Spleen (tissue), 11 donors: Measurements from ENCODE around the gene PARD3. TPM values are rescaled to one million over a fixed set of nuclear protein-coding genes. Genes with fewer than 3 reads are reported as not detected.

Experiments
- DNase-seq: peaks from one replicate; pipeline ENCODE4 v3.0.0-alpha.2; 2020
- H3K27ac ChIP-seq, 8 donors: fragments of 200-600 bp; sonication (generic) in 7 of 8; 1 replicate in 4 of 8; 2 replicates in 4 of 8; pipeline versions ENCODE4 v1.5.0 to v1.8.0; 2016 to 2021; ENCODE audit warnings: inconsistent platforms in 4 of 8, mild to moderate bottlenecking in 4 of 8, moderate library complexity in 1 of 8
- H3K27me3 ChIP-seq, 7 donors: fragments of 200-600 bp; sonication (generic) in 6 of 7; replicated peaks in 1 of 7; 1 replicate in 4 of 7; 2 replicates in 3 of 7; pipeline versions ENCODE4 v1.5.0 to v1.8.0; 2016 to 2021; ENCODE audit warnings: inconsistent platforms in 3 of 7, mild to moderate bottlenecking in 1 of 7
- H3K36me3 ChIP-seq, 6 donors: fragments of 200-600 bp; sonication (generic) in 5 of 6; 1 replicate in 4 of 6; 2 replicates in 2 of 6; pipeline versions ENCODE4 v1.5.0 to v1.8.0; 2016 to 2021; ENCODE audit warnings: inconsistent platforms in 2 of 6
- H3K4me1 ChIP-seq, 6 donors: fragments of 200-600 bp; sonication (generic) in 5 of 6; 1 replicate in 3 of 6; 2 replicates in 3 of 6; pipeline versions ENCODE4 v1.5.0 to v1.8.0; 2016 to 2021; ENCODE audit warnings: inconsistent platforms in 3 of 6
- H3K4me3 ChIP-seq, 8 donors: fragments of 200-600 bp; sonication (generic) in 7 of 8; 1 replicate in 4 of 8; 2 replicates in 4 of 8; pipeline versions ENCODE4 v1.5.0 to v1.8.0; 2016 to 2021; ENCODE audit warnings: inconsistent platforms in 4 of 8, mild to moderate bottlenecking in 4 of 8, moderate library complexity in 2 of 8
- H3K9me3 ChIP-seq, 8 donors: fragments of 200-600 bp; sonication (generic) in 7 of 8; 1 replicate in 4 of 8; 2 replicates in 4 of 8; pipeline versions ENCODE4 v1.5.0 to v1.8.0; 2016 to 2021; ENCODE audit warnings: inconsistent platforms in 4 of 8
- CTCF ChIP-seq, 11 experiments: fragments of 200-600 bp in 7 of 11; fragments of 450-650 bp in 4 of 11; sonication (generic) in 4 of 11; IDR thresholded peaks in 8 of 11; conservative IDR thresholded peaks in 3 of 11; 1 replicate in 7 of 11; 2 replicates in 4 of 11; pipeline versions ENCODE4 v1.4.0 to v1.8.0; 2016 to 2021; ENCODE audit warnings: antibody characterized with exemption in 11 of 11, inconsistent platforms in 4 of 11, mild to moderate bottlenecking in 1 of 11
- POLR2A ChIP-seq, 3 donors: fragments of 450-650 bp; IDR thresholded peaks; one replicate each; pipeline ENCODE4 v1.5.1; 2017; ENCODE audit warnings: antibody characterized with exemption in 3 of 3, mild to moderate bottlenecking in 1 of 3
- POLR2AphosphoS5 ChIP-seq, 3 donors: sonication (generic); formaldehyde crosslinking; IDR thresholded peaks; one replicate each; pipeline ENCODE4 v1.5.1; 2017; ENCODE audit warnings: antibody characterized with exemption in 3 of 3
- WGBS, 5 donors: extraction: QIAGEN DNeasy Blood & Tissue Kit in 3 of 5; methylation state at CpG; one replicate each; pipeline versions ENCODE4 v1.1.5 to v1.1.7; 2013 to 2018; 5-methylcytosine and 5-hydroxymethylcytosine counted together
- intact Hi-C: fragments of 100-400 bp; cut with DNase I; formaldehyde crosslinking; loops from one replicate; pipeline ENCODE4 v1.15.0; 2023; ENCODE audit warnings: low total_unique reads
- polyA plus RNA-seq, 3 donors: library from polyadenylated mRNA; stranded (reverse); fragments of 200-250 nt; gene quantifications; one replicate each; pipeline ENCODE4 v1.2.1, GENCODE V29; 2013
- total RNA-seq, 7 donors: library from RNA; depleted of rRNA in 3 of 7; stranded (reverse); fragments of >200 nt in 3 of 7; fragmentation: NEBNext Ultra II Directional in 4 of 7; extraction: Animal tissue kit (Norgen Biotek cat#: 25700) in 4 of 7; gene quantifications; one replicate each; pipeline versions ENCODE4 v1.1.0 to v1.2.1, GENCODE V29; 2016 to 2021
- donor health status: healthy with polysubstance abuse.
- donor health status: DM: no; HTN: no; CAD: no; lungs with moderate emphysema.
- donor health status: DM: no; HTN: no; CAD: no.
- donor health status: Bipolar disorder and iron deficiency.
- donor health status: healthy.
- donor health status: DM: no; HTN: no; CAD: no.
- donor health status: DM: yes; HTN: yes; CAD: no.

PARD3 gene
- total and polyA plus RNA-seq, 10 donors = 2.8 to 18.9 (median 10.8) TPM

DNA sequence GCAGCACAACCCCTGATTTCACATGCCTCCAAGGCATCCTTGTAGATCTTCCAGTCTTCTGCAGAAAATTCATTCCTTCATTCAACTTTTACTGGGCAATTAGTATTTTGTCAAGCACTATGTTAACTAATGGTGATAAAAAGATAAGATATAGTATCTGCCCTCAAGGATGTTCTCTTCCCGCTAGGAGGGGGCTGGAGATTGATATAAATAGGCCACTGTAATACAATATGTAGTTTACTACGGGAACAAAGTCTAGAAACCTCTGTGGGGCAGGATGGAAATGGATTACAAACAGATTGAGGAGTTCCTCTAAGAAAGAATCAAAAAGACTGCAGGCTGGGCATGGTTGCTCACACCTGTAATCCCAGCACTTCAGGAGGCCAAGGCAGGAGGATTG, 10.3 kb upstream of the PARD3 start:
- peaks cover 0 to 16% (median 0%) of the 10 kb centered on the region in 7 donors for H3K27me3 ChIP-seq
- no peaks in the 10 kb centered on the region for H3K4me1 ChIP-seq
- H3K4me3 ChIP-seq = no peak overlapping the region
- intact Hi-C loops = no loop called here
- TF ChIP-seq POLR2AphosphoS5 (IDR thresholded peaks at IDR 0.05) = no peak
- no peak for TF ChIP-seq POLR2A (IDR thresholded peaks at IDR 0.05)
- no peak for TF ChIP-seq CTCF (IDR thresholded peaks at IDR 0.05 in 8 of 11, conservative IDR thresholded peaks at IDR 0.05 in 3 of 11)
- no peaks in the 10 kb centered on the region for H3K36me3 ChIP-seq
- H3K9me3 ChIP-seq = no peaks in the 10 kb centered on the region
- 56 to 95% (median 83%) methylated on average over 2 of the region's 2 CpGs for WGBS, 5 donors
- DNase-seq = no peak
- no peak overlapping the region for H3K27ac ChIP-seq

GRCh38 chr10:34824870-34825269, 9.8 kb upstream of the PARD3 start:
- H3K4me3 ChIP-seq = no peak overlapping the region
- no peak for TF ChIP-seq POLR2A (IDR thresholded peaks at IDR 0.05)
- no peak for TF ChIP-seq POLR2AphosphoS5 (IDR thresholded peaks at IDR 0.05)
- TF ChIP-seq CTCF (IDR thresholded peaks at IDR 0.05 in 8 of 11, conservative IDR thresholded peaks at IDR 0.05 in 3 of 11) = no peak
- no peaks in the 10 kb centered on the region for H3K4me1 ChIP-seq
- no peak overlapping the region for H3K27ac ChIP-seq
- no peaks in the 10 kb centered on the region for H3K9me3 ChIP-seq
- no peaks in the 10 kb centered on the region for H3K36me3 ChIP-seq
- intact Hi-C loops = no loop called here
- peaks cover 0 to 22% (median 0%) of the 10 kb centered on the region in 7 donors for H3K27me3 ChIP-seq
- no peak for DNase-seq
- WGBS, 5 donors = 49 to 61% (median 58%) methylated on average over 2 of the region's 2 CpGs

DNA sequence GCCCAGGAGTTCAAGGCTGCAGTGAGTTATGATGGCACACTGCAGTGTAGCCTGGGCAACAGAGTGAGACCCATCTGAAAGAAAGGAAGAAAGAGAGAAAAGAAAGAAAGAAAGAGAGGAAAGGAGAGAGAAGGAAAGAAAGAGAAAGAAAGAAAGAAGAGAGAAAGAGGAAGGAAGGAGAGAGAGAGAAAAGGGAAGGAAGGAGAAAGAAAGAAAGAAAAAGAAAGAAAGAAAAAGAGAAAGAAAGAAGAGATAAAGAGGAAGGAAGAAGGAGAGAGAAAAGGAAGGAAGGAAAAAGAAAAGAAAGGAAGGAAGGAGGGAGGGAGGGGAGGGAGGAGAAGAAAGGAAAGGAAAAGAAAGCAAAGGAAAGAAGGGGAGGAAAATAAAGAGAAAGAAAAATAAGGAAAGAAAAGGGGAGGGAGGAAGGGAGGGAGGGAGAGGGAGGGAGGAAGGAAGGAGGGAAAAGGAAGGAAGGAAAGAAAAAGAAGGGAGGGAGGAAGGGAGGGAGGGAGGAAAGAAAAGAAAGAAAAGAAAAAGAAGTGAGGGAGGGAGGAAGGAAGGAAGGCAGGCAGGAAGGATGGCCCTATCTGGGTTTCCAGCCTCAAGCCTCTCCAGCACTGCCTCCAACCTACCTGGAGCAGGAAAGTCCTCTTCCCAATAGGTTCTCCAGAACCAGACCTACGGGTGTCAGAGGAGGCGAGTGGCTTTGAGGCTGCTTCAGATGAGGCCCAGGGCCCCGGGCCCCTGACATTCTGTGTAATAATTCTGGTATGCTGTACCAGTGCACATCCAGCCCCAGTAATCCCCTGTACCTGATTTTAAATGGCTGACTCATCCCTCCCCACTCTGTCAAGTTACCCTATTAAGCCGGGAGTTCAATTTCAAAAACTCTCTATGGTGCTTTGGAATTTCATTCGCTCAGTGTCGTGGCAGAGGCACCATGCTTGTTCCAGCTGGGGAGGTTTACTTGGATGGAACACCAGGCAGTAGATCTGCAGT, 6.8 kb upstream of the PARD3 start:
- Histone ChIP-seq H3K27ac (no peak overlapping the region), H3K4me1 (peaks cover 0 to 1% (median 0%) of the 10 kb centered on the region in 6 donors), H3K9me3 (no peaks in the 10 kb centered on the region), H3K4me3 (no peak overlapping the region), H3K27me3 (peaks cover 0 to 46% (median 0%) of the 10 kb centered on the region in 7 donors), H3K36me3 (no peaks in the 10 kb centered on the region)
- WGBS, 5 donors = 84 to 95% (median 89%) methylated on average over 6 of the region's 6 CpGs
- DNase-seq = no peak
- intact Hi-C loops = no loop called here
- TF ChIP-seq CTCF (IDR thresholded peaks at IDR 0.05 in 8 of 11, conservative IDR thresholded peaks at IDR 0.05 in 3 of 11) (no peak), POLR2AphosphoS5 (IDR thresholded peaks at IDR 0.05) (no peak), POLR2A (IDR thresholded peaks at IDR 0.05) (no peak)

- no peak for TF ChIP-seq CTCF (IDR thresholded peaks at IDR 0.05 in 8 of 11, conservative IDR thresholded peaks at IDR 0.05 in 3 of 11)
- no peak for TF ChIP-seq POLR2A (IDR thresholded peaks at IDR 0.05)
- no peak for TF ChIP-seq POLR2AphosphoS5 (IDR thresholded peaks at IDR 0.05)
- Histone ChIP-seq H3K27me3 (peaks cover 0 to 74% (median 24%) of the 10 kb centered on the region in 7 donors), H3K36me3 (no peaks in the 10 kb centered on the region), H3K4me1 (peaks cover 6 to 42% (median 22%) of the 10 kb centered on the region in 6 donors), H3K27ac (no peak overlapping the region), H3K4me3 (no peak overlapping the region), H3K9me3 (no peaks in the 10 kb centered on the region)
- intact Hi-C loops = no loop called here
- DNase-seq = no peak
- WGBS, 5 donors = 56 to 95% (median 82%) methylated on average over 3 of the region's 3 CpGs
Measured at GRCh38 chr10:34817586-34817985, 2.5 kb upstream of the PARD3 start.
